NB4 (cell line): ENCODE data around the gene NHEJ1.

Source experiments
- DNase-seq: peaks from one replicate; pipeline ENCODE4 v3.0.0; 2010; ENCODE audit warnings: low read depth
- H3K4me3 ChIP-seq: one replicate; pipeline ENCODE4 v1.5.1; 2011; ENCODE audit warnings: mild to moderate bottlenecking, low read depth, low read length, moderate library complexity
- CTCF ChIP-seq: IDR thresholded peaks from one replicate; pipeline ENCODE4 v1.5.1; 2012; ENCODE audit warnings: low read depth, low read length
- MYC ChIP-seq: IDR thresholded peaks from 2 replicates; pipeline ENCODE4 v1.6.1; 2011; ENCODE audit warnings: low read depth, low read length
- POLR2A ChIP-seq: IDR thresholded peaks from 2 replicates; pipeline ENCODE4 v1.6.1; 2011; ENCODE audit warnings: mild to moderate bottlenecking; ENCODE audit not compliant: insufficient read length; ENCODE audit errors: extremely low read depth
- TF ChIP-seq, protein P1 (sequence below): IDR thresholded peaks from 2 replicates; pipeline ENCODE4 v1.6.1; 2011; ENCODE audit warnings: low read depth, low read length

NHEJ1 gene

GRCh38 chr2:219160186-219161017 is at the start of gene NHEJ1:
Gene NHEJ1, minus strand, starts transcription at chr2:219160815. Its CDS starts 2,453 bp downstream, at chr2:219158362.
- DNase-seq = peak; percentile 94
- peak within 1 kb of the TSS; percentile 67 for H3K4me3 ChIP-seq
- TF ChIP-seq CTCF = peak; percentile 96
- TF ChIP-seq MYC = peak; percentile 57; the same call in 1 of the 2 replicates
- TF ChIP-seq, protein P1, sequence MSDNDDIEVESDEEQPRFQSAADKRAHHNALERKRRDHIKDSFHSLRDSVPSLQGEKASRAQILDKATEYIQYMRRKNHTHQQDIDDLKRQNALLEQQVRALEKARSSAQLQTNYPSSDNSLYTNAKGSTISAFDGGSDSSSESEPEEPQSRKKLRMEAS = peak; percentile 42
- TF ChIP-seq POLR2A = peak; percentile 56

GRCh38 chr2:219209236-219210195 is 48.9 kb upstream of the NHEJ1 start:
- no peak for DNase-seq
- no peak for TF ChIP-seq CTCF
- TF ChIP-seq, protein P1 = no peak
- H3K4me3 ChIP-seq = no peak overlapping the region

DNA sequence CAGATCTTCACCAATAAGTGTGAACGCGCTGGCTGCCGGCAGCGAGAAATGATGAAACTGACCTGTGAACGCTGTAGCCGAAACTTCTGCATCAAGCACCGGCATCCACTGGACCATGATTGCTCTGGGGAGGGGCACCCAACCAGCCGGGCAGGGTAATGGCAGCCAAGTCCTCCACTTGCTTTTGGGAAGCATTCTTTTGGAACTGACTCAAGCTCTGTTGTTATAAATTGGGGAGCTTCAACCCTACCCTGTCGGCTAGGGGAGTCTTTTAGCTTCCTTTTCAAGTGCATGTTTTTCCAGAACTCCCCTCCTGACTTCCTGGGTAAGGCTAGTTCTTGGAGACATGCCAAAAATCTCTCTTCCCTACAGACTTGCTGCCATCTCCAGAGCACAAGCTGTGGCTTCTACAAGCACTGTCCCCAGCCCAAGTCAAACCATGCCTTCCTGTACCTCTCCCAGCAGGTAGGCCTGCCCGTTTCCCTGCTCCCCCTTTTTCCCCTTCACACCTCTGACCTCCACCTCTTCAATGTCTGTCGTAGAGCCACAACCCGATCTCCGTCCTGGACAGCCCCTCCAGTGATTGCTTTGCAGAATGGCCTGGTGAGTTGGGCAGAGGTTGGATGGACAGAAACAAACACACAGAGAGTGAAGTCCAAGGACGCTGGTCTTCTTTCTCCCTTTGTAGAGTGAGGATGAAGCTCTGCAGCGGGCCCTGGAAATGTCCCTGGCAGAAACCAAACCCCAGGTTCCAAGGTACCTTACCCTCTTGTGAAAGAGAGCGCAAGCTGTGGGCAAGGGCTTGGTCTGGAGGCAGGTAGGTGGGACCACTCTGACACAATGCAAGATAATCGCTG is 47.5 kb upstream of the NHEJ1 start:
- DNase-seq = no peak
- no peak overlapping the region for H3K4me3 ChIP-seq
- no peak for TF ChIP-seq MYC

DNA sequence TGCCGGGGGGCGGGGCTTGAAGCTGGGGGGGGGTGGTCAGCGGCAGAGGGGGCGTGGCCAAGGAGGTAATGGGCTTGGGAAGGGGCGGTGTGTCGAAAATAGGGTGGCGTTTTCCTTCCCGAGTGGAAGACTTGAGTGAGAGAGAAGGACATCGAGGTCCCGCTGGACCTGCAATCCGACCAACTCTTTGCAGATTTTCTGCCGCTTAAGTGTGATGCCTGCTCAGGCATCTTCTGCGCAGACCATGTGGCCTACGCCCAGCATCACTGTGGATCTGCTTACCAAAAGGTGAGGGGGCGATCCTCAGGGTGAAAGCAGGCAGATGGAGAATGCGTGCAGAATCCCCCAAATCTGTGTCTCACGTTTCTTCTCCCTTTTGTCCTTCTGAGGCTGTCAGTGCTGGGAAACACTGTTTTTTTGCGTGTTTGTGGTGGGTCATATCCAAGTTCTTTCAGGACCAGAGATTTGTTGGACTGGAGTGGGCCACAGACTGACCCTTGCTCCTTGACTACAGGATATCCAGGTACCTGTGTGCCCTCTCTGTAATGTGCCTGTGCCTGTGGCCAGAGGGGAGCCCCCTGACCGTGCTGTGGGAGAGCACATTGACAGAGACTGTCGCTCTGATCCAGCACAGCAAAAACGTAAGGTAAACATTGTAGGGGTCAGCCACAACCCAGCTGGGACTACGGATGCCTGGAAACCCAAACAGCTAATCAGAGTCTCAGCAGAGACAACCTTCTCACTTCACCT is 46.7 kb upstream of the NHEJ1 start:
- no peak for DNase-seq
- H3K4me3 ChIP-seq = peak overlapping the region; percentile 58
- no peak for TF ChIP-seq MYC
- TF ChIP-seq POLR2A = no peak
- TF ChIP-seq, protein P1 = no peak

- peak within 1 kb of the TSS; percentile 75 for H3K4me3 ChIP-seq
- DNase-seq = peak; percentile 95
- TF ChIP-seq CTCF (no peak), MYC (peak; percentile 76), POLR2A (peak; percentile 97)
- TF ChIP-seq, protein P1 = peak; percentile 52; the same call in 1 of the 2 replicates
Observed at GRCh38 chr2:219206328-219207133, 45.9 kb upstream of the NHEJ1 start, which contains the start of gene ZFAND2B. Gene ZFAND2B, plus strand, starts transcription at chr2:219206782. Its CDS starts 206 bp downstream, at chr2:219206988.
